ENCODE data around the gene HOXB13. TPM values are rescaled to one million over a fixed set of nuclear protein-coding genes. Genes with fewer than 3 reads are reported as not detected.

Gene HOXB13
- total and polyA plus RNA-seq, 2 donors (not counting 3 experiments of a cell fraction or from before 2014, with no cell fraction given) = not detected

- DNase-seq (ENCODE audit: low read depth, low spot score) (no peak), FAIRE-seq (no peak)
- H3K27ac ChIP-seq (ENCODE audit: insufficient read depth, low read depth, low read length) = no peak overlapping the region
- no peak overlapping the region for H3K4me3 ChIP-seq (replicated peaks in 1 of 3; ENCODE audit: insufficient read depth in 1 of 3, low read depth in 1 of 3, low read length in 3 of 3)
- TF ChIP-seq JUN (IDR thresholded peaks at IDR 0.05; ENCODE audit: borderline replicate concordance, insufficient read depth, insufficient read length, low read depth) (no peak), FOS (IDR thresholded peaks at IDR 0.05; ENCODE audit: borderline replicate concordance, insufficient read depth, low read length) (no peak), MAX (IDR thresholded peaks at IDR 0.05; ENCODE audit: insufficient read depth, insufficient read length) (no peak), EZH2 (IDR thresholded peaks at IDR 0.05; ENCODE audit: borderline replicate concordance, low read depth, low read length, severe bottlenecking) (no peak), MYC (IDR thresholded peaks at IDR 0.05; ENCODE audit: low read depth, low read length) (no peak)
- ChIA-PET CTCF (interaction anchor here (0.8 to 1.9 kb wide), 5 partner anchors 10 to 109 kb away, joined by 3 to 15 read pairs (median 3); partner anchors contain the start of gene PRAC2), POLR2A (no interaction called here)
- intact Hi-C loops (cut with micrococcal nuclease) = no loop called here
- H3K9me3 ChIP-seq (replicated peaks; ENCODE audit: control insufficient read depth, insufficient read depth, low read length) = no peaks in the 10 kb centered on the region
- H3K4me1 ChIP-seq (ENCODE audit: control insufficient read depth, extremely low read depth, insufficient read depth, low read length) = peaks cover 3% of the 10 kb centered on the region
- H3K79me2 ChIP-seq (ENCODE audit: control insufficient read depth, insufficient read depth, low read length) = no peaks in the 10 kb centered on the region
- H3K27me3 ChIP-seq (ENCODE audit: control insufficient read depth in 2 of 2, insufficient read depth in 2 of 2, low read length in 2 of 2) = peaks cover 81 to 98% of the 10 kb centered on the region in 2 experiments
- H2AFZ ChIP-seq (ENCODE audit: low read depth, low read length) = no peak overlapping the region
- no peaks in the 10 kb centered on the region for H3K36me3 ChIP-seq (ENCODE audit: control insufficient read depth in 2 of 2, extremely low read depth in 1 of 2, insufficient read depth in 2 of 2, low read length in 2 of 2)
- dilution Hi-C loops (cut with MboI; ENCODE audit: extremely low pct_ligation_motif_present, low sequenced_read_pairs) = no loop called here
- no peaks in the 10 kb centered on the region for H4K20me1 ChIP-seq (replicated peaks; ENCODE audit: control insufficient read depth, extremely low read depth, insufficient read depth, low read length)
- no TSS peak for BruUV-seq (replicated peaks)
- no peak overlapping the region for H3K9ac ChIP-seq (replicated peaks; ENCODE audit: extremely low read depth, insufficient read depth, low read length)
- no peaks in the 10 kb centered on the region for H3K9me1 ChIP-seq (replicated peaks; ENCODE audit: control insufficient read depth, extremely low read depth, insufficient read depth, low read length)
- no peak overlapping the region for H3K4me2 ChIP-seq (ENCODE audit: insufficient read depth, low read length)
Measured at GRCh38 chr17:48745381-48746275, 17.1 kb upstream of the HOXB13 start.

- Histone ChIP-seq H3K9ac (replicated peaks; ENCODE audit: extremely low read depth, insufficient read depth, low read length) (no peak overlapping the region), H3K27me3 (ENCODE audit: control insufficient read depth in 2 of 2, insufficient read depth in 2 of 2, low read length in 2 of 2) (peaks cover 79 to 95% of the 10 kb centered on the region in 2 experiments), H2AFZ (ENCODE audit: low read depth, low read length) (no peak overlapping the region), H3K9me1 (replicated peaks; ENCODE audit: control insufficient read depth, extremely low read depth, insufficient read depth, low read length) (no peaks in the 10 kb centered on the region), H3K36me3 (ENCODE audit: control insufficient read depth in 2 of 2, extremely low read depth in 1 of 2, insufficient read depth in 2 of 2, low read length in 2 of 2) (no peaks in the 10 kb centered on the region), H3K79me2 (ENCODE audit: control insufficient read depth, insufficient read depth, low read length) (no peaks in the 10 kb centered on the region), H3K4me3 (replicated peaks in 1 of 3; ENCODE audit: insufficient read depth in 1 of 3, low read depth in 1 of 3, low read length in 3 of 3) (no peak overlapping the region), H3K9me3 (replicated peaks; ENCODE audit: control insufficient read depth, insufficient read depth, low read length) (no peaks in the 10 kb centered on the region), H4K20me1 (replicated peaks; ENCODE audit: control insufficient read depth, extremely low read depth, insufficient read depth, low read length) (no peaks in the 10 kb centered on the region), H3K27ac (ENCODE audit: insufficient read depth, low read depth, low read length) (no peak overlapping the region), H3K4me1 (ENCODE audit: control insufficient read depth, extremely low read depth, insufficient read depth, low read length) (no peaks in the 10 kb centered on the region), H3K4me2 (ENCODE audit: insufficient read depth, low read length) (no peak overlapping the region)
- no peak for TF ChIP-seq GATA2 (IDR thresholded peaks at IDR 0.05; ENCODE audit: insufficient read depth, insufficient read length, low read depth, low read length)
- no peak for TF ChIP-seq MYC (IDR thresholded peaks at IDR 0.05; ENCODE audit: low read depth, low read length)
- no peak for TF ChIP-seq EZH2 (IDR thresholded peaks at IDR 0.05; ENCODE audit: borderline replicate concordance, low read depth, low read length, severe bottlenecking)
- no peak for TF ChIP-seq POLR2AphosphoS5 (IDR thresholded peaks at IDR 0.05; ENCODE audit: insufficient read depth, low read depth, low read length)
- no peak for TF ChIP-seq JUN (IDR thresholded peaks at IDR 0.05; ENCODE audit: borderline replicate concordance, insufficient read depth, insufficient read length, low read depth)
- no peak for TF ChIP-seq MAX (IDR thresholded peaks at IDR 0.05; ENCODE audit: insufficient read depth, insufficient read length)
- no peak for DNase-seq (ENCODE audit: low read depth, low spot score)
- dilution Hi-C loops (cut with MboI; ENCODE audit: extremely low pct_ligation_motif_present, low sequenced_read_pairs) = no loop called here
- POLR2A ChIA-PET = no interaction called here
- no TSS peak for BruUV-seq (replicated peaks)
- no peak for FAIRE-seq
- CTCF ChIA-PET = interaction anchor here (5.4 kb wide), 1 partner anchor 15 kb away, joined by 35 read pairs; no protein-coding TSS in a partner anchor
- intact Hi-C loops (cut with micrococcal nuclease) = no loop called here
Measured at GRCh38 chr17:48740537-48740936, 12.0 kb upstream of the HOXB13 start.

Data from endothelial cell of umbilical vein (primary cell).